ENCODE results near the gene MAP1LC3B.
"Not testable (repeated sequence)": the region's sequence is repeated elsewhere in the genome, so short reads cannot be mapped to it uniquely, and the experiment has no call there.

MAP1LC3B gene

GRCh38 chr16:87360862-87361610 lies 31.1 kb upstream of the MAP1LC3B start:
- DNase-seq (ENCODE audit: low read depth), result no peak

GRCh38 chr16:87361916-87362619 lies 30.1 kb upstream of the MAP1LC3B start:
- DNase-seq (ENCODE audit: low read depth), result no peak

GRCh38 chr16:87362828-87363559 lies 29.1 kb upstream of the MAP1LC3B start:
- not testable (repeated sequence) for DNase-seq (ENCODE audit: low read depth)

- DNase-seq (ENCODE audit: low read depth), result no peak
These were observed 28.2 kb upstream of the MAP1LC3B start for GRCh38 chr16:87363771-87364455.

- no peak for DNase-seq (ENCODE audit: low read depth)
These were observed 27.0 kb upstream of the MAP1LC3B start for GRCh38 chr16:87365021-87365713.

- no peak for DNase-seq (ENCODE audit: low read depth)
These were observed 25.8 kb upstream of the MAP1LC3B start for GRCh38 chr16:87366288-87366687.

GRCh38 chr16:87366930-87367329 lies 25.2 kb upstream of the MAP1LC3B start:
- DNase-seq (ENCODE audit: low read depth), result no peak

GRCh38 chr16:87367529-87367928 lies 24.6 kb upstream of the MAP1LC3B start:
- no peak for DNase-seq (ENCODE audit: low read depth)

- no peak for DNase-seq (ENCODE audit: low read depth)
These were observed 23.9 kb upstream of the MAP1LC3B start for GRCh38 chr16:87368029-87368770.

- no peak for DNase-seq (ENCODE audit: low read depth)
These were observed 22.9 kb upstream of the MAP1LC3B start for GRCh38 chr16:87369117-87369765.

- no peak for DNase-seq (ENCODE audit: low read depth)
These were observed 22.1 kb upstream of the MAP1LC3B start for GRCh38 chr16:87369796-87370719.

GRCh38 chr16:87371261-87371866 lies 20.8 kb upstream of the MAP1LC3B start:
- no peak for DNase-seq (ENCODE audit: low read depth)

- no peak for DNase-seq (ENCODE audit: low read depth)
These were observed 19.8 kb upstream of the MAP1LC3B start for GRCh38 chr16:87372305-87372704.

GRCh38 chr16:87374313-87374712 lies 17.8 kb upstream of the MAP1LC3B start:
- DNase-seq (ENCODE audit: low read depth), result no peak

- no peak for DNase-seq (ENCODE audit: low read depth)
These were observed 16.6 kb upstream of the MAP1LC3B start for GRCh38 chr16:87375426-87376135.

GRCh38 chr16:87376660-87377059 lies 15.5 kb upstream of the MAP1LC3B start:
- no peak for DNase-seq (ENCODE audit: low read depth)

GRCh38 chr16:87379312-87379752 lies 12.8 kb upstream of the MAP1LC3B start:
- not testable (repeated sequence) for DNase-seq (ENCODE audit: low read depth)

- no peak for DNase-seq (ENCODE audit: low read depth)
These were observed 11.7 kb upstream of the MAP1LC3B start for GRCh38 chr16:87380403-87380802.
